Neutrophil (primary cell): ENCODE measurements around the gene ASB5.

Source experiments
- H3K27ac ChIP-seq: fragments of 200-600 bp; sonication (generic); 2 replicates; pipeline ENCODE4 v1.5.1; 2016; ENCODE audit warnings: mild to moderate bottlenecking, moderate library complexity
- H3K27me3 ChIP-seq: fragments of 200-600 bp; sonication (generic); 2 replicates; pipeline ENCODE4 v1.6.0; 2016; ENCODE audit warnings: mild to moderate bottlenecking
- H3K36me3 ChIP-seq: fragments of 200-600 bp; sonication (generic); 2 replicates; pipeline ENCODE4 v1.5.1; 2017
- H3K4me1 ChIP-seq, 2 experiments: fragments of 200-600 bp in 1 of 2; sonication (generic) in 1 of 2; 1 replicate in 1 of 2; 2 replicates in 1 of 2; pipeline versions ENCODE4 v1.5.1 to v1.6.1; 2013 to 2016; ENCODE audit warnings: low read depth in 1 of 2, low read length in 1 of 2, mild to moderate bottlenecking in 1 of 2, moderate library complexity in 1 of 2; ENCODE audit not compliant: control insufficient read depth in 1 of 2, insufficient read depth in 1 of 2
- H3K4me3 ChIP-seq, 2 experiments: fragments of 200-600 bp in 1 of 2; sonication (generic) in 1 of 2; 1 replicate in 1 of 2; 2 replicates in 1 of 2; pipeline ENCODE4 v1.5.1; 2013 to 2016; ENCODE audit warnings: low read depth in 1 of 2, low read length in 1 of 2, mild to moderate bottlenecking in 1 of 2, moderate library complexity in 1 of 2
- H3K9me3 ChIP-seq: fragments of 200-600 bp; sonication (generic); 2 replicates; pipeline ENCODE4 v1.5.1; 2016
- CTCF ChIP-seq: fragments of 200-600 bp; sonication (generic); IDR thresholded peaks from 2 replicates; pipeline ENCODE4 v1.5.1; 2016; ENCODE audit warnings: antibody characterized with exemption

ASB5 gene

GRCh38 chr4:176187624-176188023, 81.4 kb downstream of the ASB5 start:
- H3K36me3 ChIP-seq: no peaks in the 10 kb centered on the region
- H3K4me3 ChIP-seq: no peak overlapping the region
- H3K9me3 ChIP-seq: no peaks in the 10 kb centered on the region
- H3K27me3 ChIP-seq: peaks cover 9% of the 10 kb centered on the region
- peaks cover 5 to 17% of the 10 kb centered on the region in 2 experiments for H3K4me1 ChIP-seq
- no peak for TF ChIP-seq CTCF
- H3K27ac ChIP-seq: no peak overlapping the region

GRCh38 chr4:176186671-176187395, 82.2 kb downstream of the ASB5 start:
- Histone ChIP-seq H3K4me3 (no peak overlapping the region), H3K27me3 (peaks cover 1% of the 10 kb centered on the region), H3K9me3 (no peaks in the 10 kb centered on the region), H3K36me3 (no peaks in the 10 kb centered on the region), H3K27ac (no peak overlapping the region), H3K4me1 (peaks cover 5 to 17% of the 10 kb centered on the region in 2 experiments)
- TF ChIP-seq CTCF: no peak

GRCh38 chr4:176186067-176186466, 83.0 kb downstream of the ASB5 start:
- H3K9me3 ChIP-seq: no peaks in the 10 kb centered on the region
- H3K27ac ChIP-seq: no peak overlapping the region
- H3K4me1 ChIP-seq: peaks cover 5 to 17% of the 10 kb centered on the region in 2 experiments
- no peak overlapping the region for H3K4me3 ChIP-seq
- no peaks in the 10 kb centered on the region for H3K36me3 ChIP-seq
- TF ChIP-seq CTCF: no peak
- no peaks in the 10 kb centered on the region for H3K27me3 ChIP-seq

GRCh38 chr4:176185051-176185450, 84.0 kb downstream of the ASB5 start:
- Histone ChIP-seq H3K27me3 (no peaks in the 10 kb centered on the region), H3K4me3 (no peak overlapping the region), H3K9me3 (no peaks in the 10 kb centered on the region), H3K27ac (no peak overlapping the region), H3K4me1 (peaks cover 5 to 17% of the 10 kb centered on the region in 2 experiments), H3K36me3 (no peaks in the 10 kb centered on the region)
- TF ChIP-seq CTCF: no peak
